Right lobe of liver (tissue), 4 donors: ENCODE data around the gene EIF3F.

Experiments
- POLR2A ChIP-seq: fragments of 450-650 bp; IDR thresholded peaks from one replicate; pipeline ENCODE4 v1.6.1; 2017; ENCODE audit warnings: antibody characterized with exemption, mild to moderate bottlenecking
- TF ChIP-seq, protein P1 (sequence below), 4 donors: fragments of 200-600 bp in 3 of 4; fragments of 450-650 bp in 1 of 4; IDR thresholded peaks; one replicate each; pipeline versions ENCODE4 v1.5.1 to v1.8.0; 2016 to 2022; ENCODE audit warnings: antibody characterized with exemption in 4 of 4, mild to moderate bottlenecking in 2 of 4
- donor health status: DM: no; HTN: no; CAD: no.
- donor health status: DM: no; HTN: no; CAD: no.
- donor health status: DM: no; HTN: yes; CAD: no.

DNA sequence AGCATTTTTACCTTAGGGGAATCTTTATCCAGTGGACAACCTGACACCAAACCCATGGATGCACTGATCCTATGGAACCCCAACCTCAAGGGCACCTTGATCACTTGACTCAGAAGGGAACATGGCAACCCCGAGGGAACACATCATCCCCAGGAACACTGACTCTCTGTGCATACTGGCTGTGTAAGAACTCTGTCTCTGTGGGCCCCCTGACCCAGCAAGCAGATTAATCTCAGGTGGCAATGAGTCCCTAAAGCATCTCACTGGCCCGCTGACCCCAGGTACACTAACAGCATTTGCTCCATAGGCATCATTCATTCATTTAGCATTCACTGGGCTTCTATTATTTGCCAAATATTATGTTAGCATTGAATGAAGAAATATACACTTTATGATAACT lies 16.9 kb downstream of the EIF3F start:
- TF ChIP-seq POLR2A, result no peak
- TF ChIP-seq, protein P1, sequence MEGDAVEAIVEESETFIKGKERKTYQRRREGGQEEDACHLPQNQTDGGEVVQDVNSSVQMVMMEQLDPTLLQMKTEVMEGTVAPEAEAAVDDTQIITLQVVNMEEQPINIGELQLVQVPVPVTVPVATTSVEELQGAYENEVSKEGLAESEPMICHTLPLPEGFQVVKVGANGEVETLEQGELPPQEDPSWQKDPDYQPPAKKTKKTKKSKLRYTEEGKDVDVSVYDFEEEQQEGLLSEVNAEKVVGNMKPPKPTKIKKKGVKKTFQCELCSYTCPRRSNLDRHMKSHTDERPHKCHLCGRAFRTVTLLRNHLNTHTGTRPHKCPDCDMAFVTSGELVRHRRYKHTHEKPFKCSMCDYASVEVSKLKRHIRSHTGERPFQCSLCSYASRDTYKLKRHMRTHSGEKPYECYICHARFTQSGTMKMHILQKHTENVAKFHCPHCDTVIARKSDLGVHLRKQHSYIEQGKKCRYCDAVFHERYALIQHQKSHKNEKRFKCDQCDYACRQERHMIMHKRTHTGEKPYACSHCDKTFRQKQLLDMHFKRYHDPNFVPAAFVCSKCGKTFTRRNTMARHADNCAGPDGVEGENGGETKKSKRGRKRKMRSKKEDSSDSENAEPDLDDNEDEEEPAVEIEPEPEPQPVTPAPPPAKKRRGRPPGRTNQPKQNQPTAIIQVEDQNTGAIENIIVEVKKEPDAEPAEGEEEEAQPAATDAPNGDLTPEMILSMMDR (IDR thresholded peaks at IDR 0.05), result no peak
